Measurements from ENCODE around the gene MIA2.
"Not testable (repeated sequence)": the region's sequence is repeated elsewhere in the genome, so short reads cannot be mapped to it uniquely, and the experiment has no call there.

MIA2 gene

GRCh38 chr14:39341126-39341525 is 107.4 kb downstream of the MIA2 start:
- not testable (repeated sequence) for DNase-seq

GRCh38 chr14:39342768-39343167 is 109.1 kb downstream of the MIA2 start:
- DNase-seq: no peak

GRCh38 chr14:39343614-39344013 is 109.9 kb downstream of the MIA2 start:
- DNase-seq: no peak

GRCh38 chr14:39350866-39351265 is 117.2 kb downstream of the MIA2 start:
- no peak for DNase-seq

- no peak for DNase-seq
Observed at GRCh38 chr14:39351708-39352107, 118.0 kb downstream of the MIA2 start.

- DNase-seq: not testable (repeated sequence)
Observed at GRCh38 chr14:39359069-39359468, 125.4 kb downstream of the MIA2 start.

- DNase-seq: no peak
Observed at GRCh38 chr14:39360316-39360715, 126.6 kb downstream of the MIA2 start.

GRCh38 chr14:39361556-39361955 is 127.8 kb downstream of the MIA2 start:
- DNase-seq: not testable (repeated sequence)

- DNase-seq: no peak
Observed at GRCh38 chr14:39364509-39364908, 130.8 kb downstream of the MIA2 start.

GRCh38 chr14:39365354-39365753 is 131.6 kb downstream of the MIA2 start:
- no peak for DNase-seq

- no peak for DNase-seq
Observed at GRCh38 chr14:39366460-39367386, 133.0 kb downstream of the MIA2 start.

GRCh38 chr14:39367387-39367751 is 133.7 kb downstream of the MIA2 start:
- peak in 1 of 58 donors; percentile 32 for DNase-seq

GRCh38 chr14:39368261-39368959 is 134.7 kb downstream of the MIA2 start:
- DNase-seq: peak in 31 of 58 donors; percentile 5 to 59 (median 19)

- no peak for DNase-seq
Observed at GRCh38 chr14:39369029-39369428, 135.3 kb downstream of the MIA2 start.

- DNase-seq: no peak
Observed at GRCh38 chr14:39370415-39370814, 136.7 kb downstream of the MIA2 start.

- DNase-seq: no peak
Observed at GRCh38 chr14:39372656-39373055, 138.9 kb downstream of the MIA2 start.

- DNase-seq: no peak
Observed at GRCh38 chr14:39374851-39375250, 141.1 kb downstream of the MIA2 start.

GRCh38 chr14:39376667-39377403 is 143.1 kb downstream of the MIA2 start:
- no peak for DNase-seq

- DNase-seq: peak in 8 of 58 donors; percentile 5 to 13 (median 8)
Observed at GRCh38 chr14:39381366-39381765, 147.7 kb downstream of the MIA2 start.

- no peak for DNase-seq
Observed at GRCh38 chr14:39382463-39382862, 148.7 kb downstream of the MIA2 start.

GRCh38 chr14:39383026-39383660 is 149.4 kb downstream of the MIA2 start:
- DNase-seq: no peak
